CD4-positive, alpha-beta T cell treated with Interleukin-4 for 4 hours (primary cell): ENCODE results near the gene ERMAP.

Source experiments
- DNase-seq: peaks from one replicate; pipeline ENCODE4 v3.0.0-alpha.2; 2020

The ERMAP gene

DNA sequence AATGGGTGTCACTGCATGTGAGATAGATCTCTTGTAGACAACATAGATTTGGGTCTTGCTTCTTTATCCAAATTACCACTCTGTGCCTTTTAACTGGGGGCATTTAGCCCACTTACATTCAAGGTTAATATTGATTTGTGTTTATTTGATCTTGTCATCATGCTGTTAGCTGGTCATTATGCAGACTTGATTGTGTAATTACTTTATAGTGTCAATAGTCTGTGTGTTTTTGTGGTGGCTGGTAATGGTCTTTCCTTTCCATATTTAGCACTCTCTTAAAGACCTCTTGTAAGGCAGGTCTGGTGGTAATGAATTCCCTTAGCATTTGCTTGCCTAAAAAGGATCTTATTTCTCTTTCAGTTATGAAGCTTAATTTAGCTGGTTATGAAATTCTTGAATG is 59.1 kb downstream of the ERMAP start:
- no peak for DNase-seq

DNA sequence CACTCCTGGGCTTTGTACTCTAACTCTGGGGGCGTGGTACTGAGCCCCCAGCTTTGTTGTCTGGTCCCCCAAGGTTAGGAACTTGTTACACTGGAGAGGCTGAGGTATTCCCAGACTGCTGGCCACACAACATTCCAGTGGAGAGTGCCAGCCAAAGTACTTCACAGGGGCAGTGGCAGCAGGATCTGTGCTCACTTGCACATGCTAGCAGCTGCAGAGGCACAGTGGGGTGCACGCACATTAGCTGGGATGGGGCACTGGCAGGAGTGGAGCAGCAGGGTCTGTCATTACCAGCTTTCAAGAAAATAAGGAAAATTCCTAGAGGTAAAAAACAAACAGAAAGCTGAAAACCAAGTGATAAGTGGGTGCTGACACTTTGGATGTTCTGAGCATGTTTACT is 60.5 kb downstream of the ERMAP start:
- DNase-seq, result no peak

DNA sequence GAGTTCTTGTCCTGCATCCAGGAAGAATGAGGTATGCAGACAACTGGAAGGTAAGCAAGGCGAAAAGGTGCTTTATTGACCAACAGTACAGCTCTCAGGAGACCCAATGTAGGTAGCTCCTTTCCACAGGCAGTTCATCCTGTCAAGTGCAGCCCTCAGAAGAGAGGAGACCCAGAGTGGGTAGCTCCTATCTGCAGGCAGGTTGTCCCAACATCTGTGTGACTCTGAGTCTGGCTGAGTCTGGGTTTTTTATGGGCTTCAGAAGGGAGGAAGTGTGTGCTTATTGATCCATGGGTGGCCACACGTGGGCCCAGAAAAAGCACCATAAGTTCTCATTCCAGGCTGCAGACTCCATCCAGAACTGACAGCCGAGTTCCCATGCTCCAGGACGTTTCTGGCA is 63.5 kb downstream of the ERMAP start:
- DNase-seq, result no peak

DNA sequence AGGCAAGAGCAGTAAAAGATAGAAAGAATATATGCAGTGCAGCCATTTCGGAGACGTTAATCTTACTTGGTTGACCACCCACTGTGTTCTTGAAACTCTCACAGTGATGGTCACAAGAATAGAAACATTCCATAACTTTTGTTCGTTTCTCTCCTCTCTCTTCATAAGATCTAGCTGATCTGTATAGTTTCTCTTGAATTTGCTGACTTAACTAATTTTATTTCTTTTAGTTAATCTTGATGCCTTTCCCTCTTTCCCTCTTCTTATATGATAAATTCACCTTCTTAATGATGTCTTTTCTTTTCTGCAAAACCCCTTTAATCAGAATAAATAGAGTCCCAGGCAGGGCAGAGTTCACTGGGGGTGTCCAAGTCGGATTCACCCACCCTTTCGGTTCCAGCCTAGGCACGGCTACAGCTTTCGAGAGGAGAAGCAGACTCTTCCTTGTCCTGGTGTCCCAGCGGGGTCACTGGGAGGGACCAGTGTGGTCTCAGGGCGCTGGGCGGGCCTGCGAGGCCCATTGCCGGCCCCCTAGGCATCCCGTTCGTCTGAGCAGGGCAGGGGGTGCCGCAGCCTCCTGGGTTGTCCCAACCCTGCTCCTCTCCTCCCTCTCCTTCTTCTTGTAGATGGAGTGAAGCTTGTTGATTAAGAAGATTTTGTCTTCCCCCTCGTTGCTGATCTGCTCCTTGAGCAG is 69.3 kb downstream of the ERMAP start:
- no peak for DNase-seq

DNA sequence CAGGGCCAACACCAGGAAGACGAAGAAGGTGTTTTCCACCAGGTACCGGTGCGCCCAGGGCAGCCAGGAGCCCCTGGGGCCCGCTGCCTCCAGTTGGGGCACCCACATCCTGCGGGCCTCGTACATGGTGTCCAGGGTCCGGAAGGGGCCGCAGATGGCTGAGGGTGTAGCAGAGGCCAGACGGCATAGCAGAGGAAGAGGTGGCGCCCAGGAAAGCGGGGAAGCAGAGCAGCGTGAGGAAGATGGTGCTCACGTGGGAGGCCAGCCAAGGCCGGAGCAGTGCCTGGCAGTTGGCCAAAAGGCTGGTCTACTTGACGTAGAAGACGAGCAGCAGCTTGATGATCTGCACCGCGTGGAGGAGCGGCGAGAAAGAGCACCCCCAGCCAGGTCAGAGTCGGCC is 69.9 kb downstream of the ERMAP start:
- no peak for DNase-seq

DNA sequence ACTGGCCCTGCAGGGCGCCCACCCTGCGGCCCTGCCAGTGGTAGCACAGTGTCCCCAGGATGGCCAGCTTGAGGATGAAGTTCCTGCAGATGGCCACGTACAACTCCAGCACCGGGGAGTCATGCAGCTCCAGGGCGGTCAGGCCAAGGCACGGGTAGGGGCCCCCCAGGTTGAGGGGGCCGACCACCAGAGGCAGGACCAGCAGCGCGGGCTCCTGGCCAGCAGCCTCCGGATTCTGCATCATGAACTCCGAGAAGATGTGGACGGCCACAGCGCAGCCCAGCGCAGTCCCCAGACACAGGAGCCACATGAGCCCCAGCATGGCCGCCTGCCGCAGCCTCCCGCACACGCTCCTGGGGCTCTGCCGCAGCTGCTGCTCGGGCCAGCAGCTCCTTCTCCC is 70.4 kb downstream of the ERMAP start:
- no peak for DNase-seq

DNA sequence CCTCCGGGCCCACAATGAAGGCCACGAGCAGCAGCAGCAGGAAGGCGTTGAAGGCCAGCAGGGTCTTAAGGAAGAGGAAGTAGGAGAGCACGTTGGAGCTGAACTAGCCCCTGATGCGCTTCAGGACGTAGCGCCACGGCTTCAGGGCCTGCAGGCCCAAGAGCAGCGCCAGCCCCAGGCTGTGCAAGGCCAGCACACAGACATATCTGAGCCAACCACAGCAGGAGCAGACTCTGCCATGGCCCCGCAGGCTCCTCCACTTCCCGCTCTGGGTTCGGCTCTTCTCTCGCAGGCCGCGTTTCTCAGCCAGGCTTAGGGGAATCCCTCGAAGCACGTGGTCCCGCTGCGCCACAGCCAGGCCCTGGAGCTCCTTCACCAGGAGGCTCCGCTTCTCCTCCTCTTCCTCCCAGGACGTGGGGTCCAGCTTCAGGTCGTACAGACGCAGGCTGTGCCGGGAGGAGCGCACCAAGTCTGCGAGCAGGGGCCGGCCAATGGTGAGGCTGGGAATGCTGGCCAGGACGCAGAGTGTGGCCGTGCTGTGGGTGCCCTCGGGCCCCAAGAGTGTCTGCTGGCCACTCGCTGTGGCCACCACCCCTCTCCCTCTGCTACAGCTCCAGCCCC is 71.2 kb downstream of the ERMAP start:
- no peak for DNase-seq

DNA sequence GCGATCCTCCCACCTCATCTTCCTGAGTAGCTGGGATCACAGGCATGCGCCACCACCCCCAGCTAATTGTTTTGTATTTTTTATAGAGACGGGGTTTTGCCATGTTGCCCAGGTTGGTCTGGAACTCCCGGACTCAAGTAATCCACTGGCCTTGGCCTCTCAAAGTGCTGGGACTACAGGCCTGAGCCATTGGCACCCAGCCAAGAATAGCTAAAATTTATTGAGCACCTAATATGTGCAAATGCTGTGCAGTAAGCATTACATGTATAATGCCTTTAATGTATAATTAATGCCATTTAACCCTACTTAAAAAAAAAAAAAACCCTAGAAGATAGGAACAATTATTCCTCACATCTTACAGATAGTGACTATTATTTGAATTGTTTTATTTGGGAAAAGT is 72.3 kb downstream of the ERMAP start:
- no peak for DNase-seq

DNA sequence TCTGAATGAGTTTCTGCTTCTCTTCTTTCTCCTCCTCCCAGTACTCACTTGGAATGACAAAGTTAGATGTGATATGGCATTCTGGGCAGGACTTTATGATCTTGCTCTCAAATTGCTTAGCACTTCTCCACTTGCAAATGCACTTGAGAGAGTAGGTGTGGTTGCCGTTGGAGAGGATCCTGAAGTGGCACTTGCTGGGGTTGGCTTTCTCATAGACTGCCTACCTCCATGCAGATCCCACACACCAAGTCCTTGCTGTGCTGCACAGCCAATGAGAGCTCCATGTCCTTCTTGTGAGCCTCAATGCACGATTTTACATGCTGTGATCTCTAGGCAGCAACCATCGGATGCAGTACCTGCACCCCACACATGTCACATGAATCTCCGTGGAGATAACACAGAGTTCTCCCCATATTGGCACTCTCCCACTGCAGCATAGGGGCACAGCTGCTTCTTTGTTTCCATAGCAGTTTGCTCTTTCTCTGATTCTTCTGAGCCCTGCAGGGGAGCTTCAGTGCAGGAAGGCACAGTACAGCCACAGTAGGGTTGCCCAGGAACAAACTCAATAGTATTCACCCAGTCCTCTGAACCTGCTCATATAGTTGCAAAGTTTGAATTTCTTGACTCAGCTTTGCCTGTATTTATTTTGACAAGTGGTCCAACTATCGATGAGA is 74.7 kb downstream of the ERMAP start:
- DNase-seq, result no peak
